ENCODE data around the gene ADARB1. TPM values are rescaled to one million over a fixed set of nuclear protein-coding genes. Genes with fewer than 3 reads are reported as not detected.
"Not testable (repeated sequence)": the region's sequence is repeated elsewhere in the genome, so short reads cannot be mapped to it uniquely, and the experiment has no call there.

ADARB1 gene
- total and polyA plus RNA-seq, 2 donors (not counting 1 experiment from before 2014, with no cell fraction given), result 17.1 to 33.3 TPM

DNA sequence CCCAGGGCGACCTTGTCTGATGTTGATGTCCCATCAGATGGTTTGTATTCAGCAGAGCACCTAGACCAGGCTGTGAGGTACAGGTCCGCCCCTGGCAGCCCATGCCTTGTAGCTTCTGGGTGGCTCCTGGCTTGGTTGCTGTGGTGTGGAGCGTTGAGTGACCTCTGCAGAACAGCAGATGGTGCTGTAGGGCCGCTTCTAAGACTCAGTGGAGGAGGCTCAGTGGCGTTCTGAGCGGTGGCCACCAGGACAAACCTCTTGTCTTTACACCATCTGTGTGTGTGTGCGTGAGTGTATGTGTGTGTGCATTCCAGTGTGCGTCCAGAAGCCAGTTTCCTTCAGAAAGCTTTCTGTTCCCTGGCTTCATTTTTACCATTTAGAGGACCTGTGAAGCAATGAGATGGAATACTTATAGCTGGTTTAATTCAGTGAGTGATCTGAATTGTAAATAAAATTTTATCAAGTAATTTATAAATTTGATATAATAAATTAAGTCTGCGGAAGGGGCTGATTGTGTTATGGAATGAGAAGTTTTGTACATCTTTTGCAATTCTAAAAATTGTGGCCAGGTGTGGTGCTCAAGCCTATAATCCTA is 66.1 kb downstream of the ADARB1 start:
- no peaks in the 10 kb centered on the region for H3K27me3 ChIP-seq (replicated peaks in 1 of 4; ENCODE audit: control extremely low read depth in 1 of 4, control insufficient read depth in 3 of 4, insufficient read depth in 4 of 4, low read length in 3 of 4)
- no peak overlapping the region for H3K4me3 ChIP-seq (ENCODE audit: control extremely low read depth in 1 of 5, extremely low read depth in 1 of 5, insufficient read depth in 1 of 5, low read depth in 2 of 5, low read length in 4 of 5)
- Mint-ChIP-seq H3K27me3 (no peaks in the 10 kb centered on the region), H3K9me3 (ENCODE audit: insufficient read depth) (no peaks in the 10 kb centered on the region), H3K4me1 (peaks cover 17% of the 10 kb centered on the region), H3K4me3 (no peak overlapping the region), H3K27ac (peak overlapping the region; percentile 57)
- no peaks in the 10 kb centered on the region for H3K9me3 ChIP-seq (ENCODE audit: control extremely low read depth in 1 of 3, control insufficient read depth in 2 of 3, insufficient read depth in 1 of 3, low read length in 2 of 3)
- POLR2A ChIA-PET, result no interaction called here
- intact Hi-C loops (cut with micrococcal nuclease), result loop anchor here (1.0 to 5.0 kb wide), 3 partner anchors 147 to 457 kb away; partner anchors contain the start of gene POFUT2
- TF ChIP-seq, protein P1, sequence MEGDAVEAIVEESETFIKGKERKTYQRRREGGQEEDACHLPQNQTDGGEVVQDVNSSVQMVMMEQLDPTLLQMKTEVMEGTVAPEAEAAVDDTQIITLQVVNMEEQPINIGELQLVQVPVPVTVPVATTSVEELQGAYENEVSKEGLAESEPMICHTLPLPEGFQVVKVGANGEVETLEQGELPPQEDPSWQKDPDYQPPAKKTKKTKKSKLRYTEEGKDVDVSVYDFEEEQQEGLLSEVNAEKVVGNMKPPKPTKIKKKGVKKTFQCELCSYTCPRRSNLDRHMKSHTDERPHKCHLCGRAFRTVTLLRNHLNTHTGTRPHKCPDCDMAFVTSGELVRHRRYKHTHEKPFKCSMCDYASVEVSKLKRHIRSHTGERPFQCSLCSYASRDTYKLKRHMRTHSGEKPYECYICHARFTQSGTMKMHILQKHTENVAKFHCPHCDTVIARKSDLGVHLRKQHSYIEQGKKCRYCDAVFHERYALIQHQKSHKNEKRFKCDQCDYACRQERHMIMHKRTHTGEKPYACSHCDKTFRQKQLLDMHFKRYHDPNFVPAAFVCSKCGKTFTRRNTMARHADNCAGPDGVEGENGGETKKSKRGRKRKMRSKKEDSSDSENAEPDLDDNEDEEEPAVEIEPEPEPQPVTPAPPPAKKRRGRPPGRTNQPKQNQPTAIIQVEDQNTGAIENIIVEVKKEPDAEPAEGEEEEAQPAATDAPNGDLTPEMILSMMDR (IDR thresholded peaks at IDR 0.05), result peak; percentile 71
- no peak for TF ChIP-seq EZH2 (IDR thresholded peaks at IDR 0.05; ENCODE audit: borderline replicate concordance, insufficient read depth, low read depth, low read length, poor library complexity, severe bottlenecking)
- WGBS (ENCODE audit: insufficient coverage), result 22% methylated on average over 8 of the region's 9 CpGs
- ATAC-seq (ENCODE audit: low read depth) (peak; percentile 93), DNase-seq (peak; percentile 80)
- H3K4me2 ChIP-seq (replicated peaks; ENCODE audit: low read depth, low read length, poor library complexity, severe bottlenecking), result no peak overlapping the region
- H3K4me1 ChIP-seq (ENCODE audit: control insufficient read depth in 2 of 2, insufficient read depth in 2 of 2, low read length in 2 of 2), result peaks cover 0 to 8% of the 10 kb centered on the region in 2 donors
- H4K20me1 ChIP-seq (ENCODE audit: control insufficient read depth, insufficient read depth, low read length, poor library complexity, severe bottlenecking), result peaks cover 71% of the 10 kb centered on the region
- peaks cover 55% of the 10 kb centered on the region for H3K79me2 ChIP-seq (ENCODE audit: control insufficient read depth, insufficient read depth, low read length)
- H3K27ac ChIP-seq (ENCODE audit: low read length in 2 of 2), result no peak overlapping the region
- CTCF ChIA-PET, result interaction anchor here (0.5 to 9.4 kb wide), 31 partner anchors 9 to 680 kb away, joined by 3 to 355 read pairs (median 4); partner anchors contain the start of gene POFUT2
- H3K9ac ChIP-seq (ENCODE audit: low read length), result no peak overlapping the region
- peaks cover 0 to 23% of the 10 kb centered on the region in 2 experiments for H3K36me3 ChIP-seq (replicated peaks in 1 of 2; ENCODE audit: control extremely low read depth in 1 of 2, control insufficient read depth in 1 of 2, extremely low read depth in 1 of 2, insufficient read depth in 2 of 2, low read length in 1 of 2)
- H2AFZ ChIP-seq (ENCODE audit: insufficient read depth, low read depth, low read length, poor library complexity, severe bottlenecking), result no peak overlapping the region

DNA sequence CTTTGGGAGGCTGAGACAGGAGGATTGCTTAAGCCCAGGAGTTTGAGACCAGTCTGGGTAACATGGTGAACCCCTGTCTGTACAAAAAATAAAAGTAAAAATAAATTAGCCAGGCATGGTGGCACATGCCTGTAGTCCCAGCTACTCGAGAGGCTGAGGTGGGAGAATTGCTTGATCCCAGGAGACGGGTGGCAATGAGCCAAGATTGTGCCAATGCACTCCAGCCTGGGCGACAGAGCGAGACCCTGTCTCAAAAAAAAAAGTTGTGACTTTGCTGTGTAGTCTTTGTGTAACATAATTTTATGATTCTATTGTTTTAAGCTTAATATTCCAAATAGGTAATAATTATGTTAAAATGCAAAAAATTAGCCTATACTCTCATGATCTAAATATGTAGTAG is 66.6 kb downstream of the ADARB1 start:
- no CpG with 5 or more reads among the region's 4 CpGs for WGBS (ENCODE audit: insufficient coverage)
- H3K27me3 ChIP-seq (replicated peaks in 1 of 4; ENCODE audit: control extremely low read depth in 1 of 4, control insufficient read depth in 3 of 4, insufficient read depth in 4 of 4, low read length in 3 of 4); H3K4me2 ChIP-seq (replicated peaks; ENCODE audit: low read depth, low read length, poor library complexity, severe bottlenecking); ATAC-seq (ENCODE audit: low read depth); DNase-seq; H3K9ac ChIP-seq (ENCODE audit: low read length); H2AFZ ChIP-seq (ENCODE audit: insufficient read depth, low read depth, low read length, poor library complexity, severe bottlenecking); H3K4me1 ChIP-seq (ENCODE audit: control insufficient read depth in 2 of 2, insufficient read depth in 2 of 2, low read length in 2 of 2); H3K27ac ChIP-seq (ENCODE audit: low read length in 2 of 2); H3K4me3 Mint-ChIP-seq; H3K4me3 ChIP-seq (ENCODE audit: control extremely low read depth in 1 of 5, extremely low read depth in 1 of 5, insufficient read depth in 1 of 5, low read depth in 2 of 5, low read length in 4 of 5); POLR2A ChIA-PET; H3K9me3 ChIP-seq (ENCODE audit: control extremely low read depth in 1 of 3, control insufficient read depth in 2 of 3, insufficient read depth in 1 of 3, low read length in 2 of 3); H3K27me3 Mint-ChIP-seq; H3K27ac Mint-ChIP-seq; H3K9me3 Mint-ChIP-seq (ENCODE audit: insufficient read depth): not testable (repeated sequence)
- intact Hi-C loops (cut with micrococcal nuclease), result loop anchor here (1.0 to 5.0 kb wide), 3 partner anchors 146 to 456 kb away; partner anchors contain the start of gene POFUT2
- peaks cover 17% of the 10 kb centered on the region for H3K4me1 Mint-ChIP-seq
- peaks cover 58% of the 10 kb centered on the region for H3K79me2 ChIP-seq (ENCODE audit: control insufficient read depth, insufficient read depth, low read length)
- H4K20me1 ChIP-seq (ENCODE audit: control insufficient read depth, insufficient read depth, low read length, poor library complexity, severe bottlenecking), result peaks cover 73% of the 10 kb centered on the region
- H3K36me3 ChIP-seq (replicated peaks in 1 of 2; ENCODE audit: control extremely low read depth in 1 of 2, control insufficient read depth in 1 of 2, extremely low read depth in 1 of 2, insufficient read depth in 2 of 2, low read length in 1 of 2), result peaks cover 0 to 21% of the 10 kb centered on the region in 2 experiments
- CTCF ChIA-PET, result interaction anchor here (0.8 to 9.4 kb wide), 25 partner anchors 8 to 680 kb away, joined by 3 to 355 read pairs (median 5); partner anchors contain the start of gene POFUT2

All from B cell (primary cell).